Fibroblast of skin of back (primary cell): Measurements from ENCODE around the gene SLC4A9.
"Not testable (repeated sequence)": the region's sequence is repeated elsewhere in the genome, so short reads cannot be mapped to it uniquely, and the experiment has no call there.

Experiments used
- DNase-seq: peaks from one replicate; pipeline ENCODE4 v3.0.0-alpha.2; 2013

The SLC4A9 gene

GRCh38 chr5:140339636-140340035, 20.4 kb upstream of the SLC4A9 start:
- no peak for DNase-seq

DNA sequence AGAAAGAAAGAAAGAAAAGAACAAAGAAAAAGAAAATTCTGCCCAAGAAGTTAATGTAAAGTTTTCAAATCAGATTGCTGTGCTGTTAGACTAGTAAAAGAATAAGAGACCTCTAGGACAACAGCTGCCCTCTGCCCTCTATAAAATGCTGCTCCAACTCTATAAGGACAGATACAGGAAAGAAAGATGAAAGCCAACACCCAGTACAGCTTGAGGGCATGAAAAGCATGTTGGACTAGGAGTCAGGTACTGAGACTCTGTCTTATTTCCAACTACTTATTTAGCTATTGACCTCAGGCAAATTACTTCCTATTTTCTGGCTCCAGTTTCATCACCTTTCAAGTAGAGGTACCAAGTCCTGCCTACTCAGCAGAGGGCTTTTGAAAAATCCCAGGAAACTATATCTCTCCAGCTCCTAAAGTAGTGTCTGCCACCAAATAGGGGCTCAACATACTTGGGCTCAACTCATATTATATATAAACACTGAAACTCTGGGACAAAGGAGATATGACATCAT, 19.3 kb upstream of the SLC4A9 start:
- no peak for DNase-seq

DNA sequence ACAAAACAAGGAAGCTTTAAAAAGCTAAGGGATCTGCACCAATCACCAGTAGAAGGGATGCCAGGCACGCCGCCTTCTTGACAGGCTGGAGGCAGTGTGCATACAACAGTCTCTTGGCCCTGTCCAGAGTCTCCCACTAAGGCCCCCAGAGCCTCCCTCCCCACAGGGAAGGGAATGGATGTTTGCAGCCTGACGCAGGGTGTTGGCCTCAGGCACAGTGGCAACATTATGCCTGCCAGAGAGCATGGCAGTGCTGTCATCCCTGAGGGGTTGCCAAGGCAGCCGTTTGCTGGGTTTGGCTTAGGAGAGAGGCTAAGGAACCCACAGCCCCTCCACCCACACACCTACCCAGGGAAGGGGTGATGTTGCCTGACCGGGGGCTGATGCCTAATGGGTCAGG, 18.4 kb upstream of the SLC4A9 start:
- no peak for DNase-seq

DNA sequence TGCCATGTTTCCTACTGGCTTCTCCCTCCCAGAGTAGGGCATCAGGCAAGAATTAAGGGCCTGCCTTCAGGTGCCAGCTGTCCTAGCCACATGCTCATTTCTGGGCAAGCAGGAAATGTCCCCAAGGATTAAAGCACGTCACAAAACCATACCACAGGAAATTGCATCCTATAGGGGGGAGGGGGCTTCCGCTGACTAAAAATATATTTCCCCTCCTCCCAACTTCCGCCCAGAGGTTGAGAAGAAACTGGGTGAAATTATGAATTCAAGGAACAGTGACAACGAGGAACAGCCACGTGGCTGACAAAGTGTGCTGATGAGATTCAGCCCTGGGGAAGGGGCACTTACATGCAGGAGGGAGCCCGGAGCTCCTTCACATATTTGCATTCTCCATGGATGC, 17.7 kb upstream of the SLC4A9 start:
- DNase-seq: peak; percentile 44

DNA sequence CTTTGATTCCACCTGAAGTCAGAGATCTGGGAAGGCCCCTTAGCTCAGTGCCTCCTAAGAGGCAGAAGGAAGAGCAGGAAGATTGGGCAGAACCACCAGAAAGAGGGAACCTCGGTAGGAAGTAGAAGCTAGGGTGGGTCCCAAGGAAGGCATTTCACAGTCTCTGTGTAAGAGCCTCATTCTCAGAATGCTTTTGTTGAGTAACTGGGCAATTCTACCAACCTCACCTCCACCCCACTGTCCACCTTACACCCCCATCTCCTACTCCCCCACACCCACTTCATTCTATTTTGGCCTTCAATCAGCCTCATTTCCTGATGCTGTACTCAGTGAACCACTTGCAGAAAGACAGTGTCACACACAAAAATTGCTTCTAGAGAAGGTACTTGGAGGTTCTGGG, 17.1 kb upstream of the SLC4A9 start:
- no peak for DNase-seq

DNA sequence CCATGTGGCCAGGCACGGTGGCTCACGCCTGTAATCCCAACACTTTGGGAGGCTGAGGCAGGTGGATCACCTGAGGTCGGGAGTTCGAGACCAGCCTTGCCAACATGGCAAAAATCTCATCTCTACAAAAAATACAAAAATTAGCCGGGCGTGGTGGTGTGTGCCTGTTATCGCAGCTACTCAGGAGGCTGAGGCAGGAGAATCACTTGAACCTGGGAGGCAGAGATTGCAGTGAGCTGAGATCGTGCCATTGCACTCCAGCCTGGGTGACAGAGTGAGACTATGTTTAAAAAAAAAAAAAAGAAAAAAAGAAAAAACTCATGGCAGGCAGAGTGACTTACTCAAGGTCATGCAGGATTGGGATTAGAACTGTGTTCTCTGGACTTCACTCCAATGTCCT, 16.1 kb upstream of the SLC4A9 start:
- not testable (repeated sequence) for DNase-seq

DNA sequence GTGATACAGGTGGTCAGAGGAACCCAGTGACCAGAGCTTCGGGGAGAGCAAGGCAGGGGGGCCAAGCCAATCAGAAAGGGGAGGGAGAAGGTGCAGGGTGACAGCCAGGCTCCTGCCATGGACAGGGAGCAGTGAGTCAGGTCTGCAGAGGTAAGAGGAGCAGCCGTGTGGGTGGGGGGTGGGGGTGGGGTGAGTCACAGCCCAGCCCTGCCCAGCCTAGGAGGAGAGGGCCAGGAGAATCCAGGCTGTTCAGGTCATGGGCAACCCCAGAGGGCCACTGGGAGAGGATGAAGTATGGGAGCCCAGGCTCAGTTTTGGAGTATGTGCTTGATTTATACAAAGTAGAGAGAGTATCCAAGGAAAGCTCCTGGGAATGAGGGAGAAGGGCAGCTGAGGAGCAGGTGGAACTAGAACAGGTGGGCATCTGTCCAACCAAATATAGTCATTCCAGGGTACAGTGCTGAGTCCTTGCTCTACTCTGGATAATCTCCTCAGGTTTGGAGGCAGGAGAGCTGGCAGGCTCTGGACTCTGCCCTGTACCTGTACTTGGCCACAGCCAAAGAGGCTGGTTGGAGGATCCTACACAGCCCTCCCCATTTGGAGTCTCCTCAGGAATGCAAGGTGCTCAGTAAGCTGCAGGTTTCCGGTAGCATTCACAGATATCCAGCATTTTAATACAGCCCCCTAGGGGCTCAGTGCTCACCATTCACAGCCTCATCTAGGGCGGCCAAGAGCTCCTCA, 15.1 kb upstream of the SLC4A9 start:
- DNase-seq: peak; percentile 42

- peak; percentile 69 for DNase-seq
These were observed 14.1 kb upstream of the SLC4A9 start for GRCh38 chr5:140345919-140346347.

DNA sequence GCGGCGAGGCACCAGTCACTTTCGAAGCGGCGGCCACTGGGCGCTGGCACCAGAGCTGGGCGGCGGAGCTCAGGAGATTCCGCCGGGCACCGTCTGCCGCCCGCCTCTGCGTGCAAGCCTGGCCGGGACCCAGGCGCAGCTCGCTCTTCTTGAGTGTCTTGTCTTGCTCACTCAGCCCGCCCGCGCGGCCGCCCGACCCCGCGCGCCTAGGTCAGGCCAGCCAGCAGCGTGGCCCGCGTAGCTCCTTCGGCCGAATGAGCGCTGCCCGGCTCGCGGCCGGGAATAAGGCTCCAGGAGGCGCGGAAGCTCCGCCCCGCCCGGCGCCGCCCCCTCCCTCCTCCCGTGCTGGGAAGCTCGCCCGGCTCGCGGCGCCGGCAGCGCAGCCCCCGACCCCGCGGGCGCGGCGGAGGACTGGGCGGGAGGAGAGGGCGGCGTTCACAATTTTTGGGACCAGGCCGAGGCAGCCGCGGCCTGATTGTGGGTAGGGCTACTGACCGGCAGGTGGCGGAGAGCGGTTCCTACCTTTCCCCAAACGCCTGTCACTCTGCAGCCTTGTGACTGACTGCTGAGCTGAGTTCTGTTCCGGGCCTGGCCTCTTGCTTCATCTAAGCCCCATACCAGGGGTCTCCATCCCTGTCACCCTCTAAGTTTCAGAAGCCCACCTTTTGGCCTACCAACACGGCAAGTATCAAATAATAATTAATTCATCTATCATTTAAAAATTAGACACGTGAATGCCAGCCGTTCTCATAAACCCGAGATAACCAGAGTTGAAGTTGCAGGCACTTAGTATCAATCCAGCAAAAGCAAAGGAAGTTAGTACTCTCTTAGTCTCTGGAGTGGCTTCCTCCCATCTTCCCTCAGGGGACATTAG, 13.4 kb upstream of the SLC4A9 start, which contains the start of gene HBEGF:
HBEGF (minus strand) TSS at position 256 of the 874 bp plus-strand sequence. CDS start 275 bp downstream, outside the sequence.
- peak; percentile 75 for DNase-seq

GRCh38 chr5:140347360-140347759, 12.6 kb upstream of the SLC4A9 start:
- no peak for DNase-seq

DNA sequence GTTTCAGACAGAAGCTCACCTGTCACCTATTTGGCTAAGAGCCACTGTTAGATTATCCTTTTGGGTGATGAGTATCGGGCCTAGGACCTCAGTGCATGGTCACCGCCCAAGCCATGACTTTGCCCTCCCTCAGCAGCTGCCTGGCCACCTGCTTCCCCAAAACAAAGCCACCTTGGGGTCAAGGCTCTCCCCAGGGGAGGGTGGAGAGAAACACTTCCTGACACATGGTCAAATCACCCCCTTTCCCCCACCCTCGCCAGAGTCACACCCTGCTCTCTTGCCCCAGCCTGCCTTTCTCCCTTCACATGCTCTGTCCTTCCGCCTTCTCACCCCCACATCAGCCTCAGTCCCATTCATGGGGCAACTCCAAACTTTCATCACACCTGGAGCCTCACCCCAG, 11.9 kb upstream of the SLC4A9 start:
- no peak for DNase-seq

DNA sequence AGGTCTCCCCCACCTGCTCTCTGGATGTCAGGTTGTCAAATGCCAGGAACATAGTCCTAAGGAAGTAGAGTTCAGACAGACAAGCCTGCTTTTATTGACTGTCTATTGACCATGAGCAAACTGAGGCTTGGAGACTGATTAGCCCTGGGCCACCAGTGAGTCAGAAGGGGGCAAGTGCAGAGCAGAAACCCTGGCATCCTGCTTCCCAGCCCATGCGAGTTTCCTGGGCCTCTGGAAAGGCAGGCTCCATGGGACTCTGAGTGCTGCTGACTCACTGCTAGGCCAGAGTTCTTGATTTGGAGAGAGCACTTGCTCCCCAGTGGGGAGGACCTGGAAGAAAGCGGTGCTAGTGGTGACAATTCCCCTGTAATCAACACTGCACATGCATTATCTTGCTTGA, 10.8 kb upstream of the SLC4A9 start:
- peak; percentile 54 for DNase-seq

DNA sequence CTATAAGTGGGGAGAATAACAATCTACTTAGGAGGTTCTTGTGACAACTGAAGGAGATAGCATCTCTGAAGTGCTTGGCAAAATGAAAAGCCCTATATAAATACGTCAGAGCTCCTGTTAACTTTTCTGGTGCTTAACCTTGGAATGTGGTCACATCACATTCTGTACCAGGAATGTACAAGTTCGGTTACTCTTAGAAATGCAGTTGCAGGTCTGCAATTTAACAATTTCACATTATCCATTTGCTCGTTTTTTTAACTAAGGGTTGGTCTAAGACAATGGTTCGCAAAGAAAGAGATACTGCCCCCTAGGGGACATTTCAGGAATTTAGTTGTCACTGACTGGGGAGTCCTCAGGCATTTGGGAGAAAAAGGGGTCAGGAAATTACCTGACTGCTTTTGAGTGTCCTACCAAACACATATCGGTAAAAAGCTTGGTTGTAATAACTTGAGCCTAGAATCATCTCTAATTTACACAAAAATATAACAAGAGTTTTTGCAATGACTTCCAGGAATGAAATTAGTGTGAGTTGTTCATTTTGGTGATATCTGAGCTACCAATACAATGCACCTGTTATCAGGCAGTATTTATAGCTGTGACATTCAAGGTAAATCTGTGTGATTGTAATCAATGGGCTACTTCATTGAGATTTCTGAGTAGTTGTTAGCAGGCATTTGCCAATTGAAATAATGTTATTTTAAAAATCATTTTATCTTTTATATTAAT, 8.2 kb upstream of the SLC4A9 start:
- DNase-seq: peak; percentile 77

GRCh38 chr5:140355546-140355945, 4.4 kb upstream of the SLC4A9 start:
- no peak for DNase-seq

- no peak for DNase-seq
These were observed 2.9 kb upstream of the SLC4A9 start for GRCh38 chr5:140356853-140357725.

DNA sequence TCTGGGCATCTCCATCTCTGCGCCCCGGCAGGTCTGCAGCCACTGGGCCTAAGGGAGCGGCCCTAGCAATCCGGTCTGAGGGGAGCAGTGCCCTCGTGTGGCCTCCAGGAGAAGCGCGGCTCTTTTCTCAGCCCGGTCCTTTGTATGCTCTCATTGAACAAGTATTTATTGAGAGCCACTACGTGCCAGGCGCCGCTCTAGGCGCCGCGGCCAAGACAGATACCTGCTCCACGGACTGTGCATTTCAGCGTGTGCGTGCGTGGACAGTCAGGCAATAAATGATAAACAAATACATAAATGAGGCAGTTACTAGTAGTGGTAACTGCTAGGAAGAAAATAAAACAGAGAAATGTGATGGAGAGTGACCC, 2.3 kb upstream of the SLC4A9 start:
- peak; percentile 85 for DNase-seq

DNA sequence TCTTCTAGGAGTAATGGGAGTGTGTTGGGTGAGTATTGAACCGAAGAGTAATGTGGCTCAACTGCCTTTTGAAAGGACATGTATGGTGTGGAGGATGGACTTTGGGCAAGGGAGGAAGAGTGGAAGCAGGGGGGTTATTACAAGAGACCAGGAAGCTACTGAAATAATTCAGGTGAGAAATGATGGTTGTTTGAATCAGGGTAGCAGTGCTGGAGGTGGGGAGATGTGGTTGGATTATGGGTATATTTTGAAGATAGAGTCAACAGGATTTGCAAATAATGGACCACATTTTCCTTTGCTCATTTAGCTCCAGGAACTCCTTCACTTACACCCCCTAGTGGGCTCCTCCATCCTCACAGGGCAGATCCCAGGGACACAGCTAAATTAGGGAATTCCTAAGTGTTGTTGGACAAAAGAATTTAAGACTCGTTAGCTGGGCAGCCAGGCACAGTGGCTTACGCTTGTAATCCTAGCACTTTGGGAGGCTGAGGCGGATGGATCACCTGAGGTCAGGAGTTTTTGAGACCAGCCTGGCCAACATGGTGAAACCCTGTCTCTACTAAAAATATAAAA, 1.2 kb upstream of the SLC4A9 start:
- DNase-seq: peak; percentile 60

GRCh38 chr5:140360681-140361479, 886 bp downstream of the SLC4A9 start:
- no peak for DNase-seq

DNA sequence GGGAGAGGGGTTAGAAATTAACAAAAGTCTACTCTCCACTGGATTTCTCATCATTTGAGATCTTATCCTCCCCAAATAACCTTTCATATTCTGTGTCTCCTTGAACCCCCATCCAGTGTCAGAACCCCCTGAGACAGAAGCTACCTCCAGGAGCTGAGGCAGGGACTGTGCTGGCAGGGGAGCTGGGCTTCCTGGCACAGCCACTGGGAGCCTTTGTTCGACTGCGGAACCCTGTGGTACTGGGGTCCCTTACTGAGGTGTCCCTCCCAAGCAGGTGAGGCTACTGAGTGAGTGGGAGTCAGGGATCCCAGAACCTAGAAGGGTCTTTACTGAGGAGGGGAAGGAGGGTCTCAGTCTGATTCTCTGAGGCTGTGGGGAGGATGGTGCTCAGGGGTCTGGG, 1.9 kb downstream of the SLC4A9 start:
- no peak for DNase-seq

GRCh38 chr5:140362311-140362710, 2.3 kb downstream of the SLC4A9 start:
- no peak for DNase-seq
